H9 (cell line): ENCODE results near the gene NDUFB2. TPM values are rescaled to one million over a fixed set of nuclear protein-coding genes. Genes with fewer than 3 reads are reported as not detected.

Experiments
- DNase-seq: peaks from one replicate; pipeline ENCODE4 v3.0.0-alpha.2; 2017
- H2AFZ ChIP-seq: one replicate; pipeline ENCODE4 v1.6.1; 2013; ENCODE audit warnings: mild to moderate bottlenecking, low read length, control low read depth, moderate library complexity
- H2AK5ac ChIP-seq: 2 replicates; pipeline ENCODE4 v1.6.1; 2013; ENCODE audit warnings: low read length, control low read depth, mixed read lengths; ENCODE audit not compliant: insufficient read length
- H2BK120ac ChIP-seq: one replicate; pipeline ENCODE4 v1.6.1; 2013; ENCODE audit warnings: low read depth, mild to moderate bottlenecking, low read length, control low read depth, inconsistent platforms; ENCODE audit not compliant: poor library complexity, severe bottlenecking
- H2BK12ac ChIP-seq: 2 replicates; pipeline ENCODE4 v1.6.1; 2013; ENCODE audit warnings: low read length, control low read depth, mixed read lengths, low read depth; ENCODE audit not compliant: insufficient read length
- H2BK15ac ChIP-seq: 2 replicates; pipeline ENCODE4 v1.6.1; 2013; ENCODE audit warnings: low read depth, low read length, control low read depth
- H2BK20ac ChIP-seq: one replicate; pipeline ENCODE4 v1.6.1; 2013; ENCODE audit warnings: low read depth, mild to moderate bottlenecking, low read length, control low read depth, inconsistent platforms; ENCODE audit not compliant: poor library complexity, severe bottlenecking
- H2BK5ac ChIP-seq: 2 replicates; pipeline ENCODE4 v1.6.1; 2013; ENCODE audit warnings: low read length, control low read depth, mixed read lengths; ENCODE audit not compliant: insufficient read length
- H3K14ac ChIP-seq: 2 replicates; pipeline ENCODE4 v1.6.1; 2013; ENCODE audit warnings: low read length, control low read depth; ENCODE audit not compliant: insufficient read depth
- H3K18ac ChIP-seq: 2 replicates; pipeline ENCODE4 v1.6.1; 2013; ENCODE audit warnings: low read depth, mild to moderate bottlenecking, mixed read lengths, low read length, control low read depth; ENCODE audit not compliant: insufficient read length
- H3K23ac ChIP-seq: 2 replicates; pipeline ENCODE4 v1.6.1; 2013; ENCODE audit warnings: low read length, control low read depth, mixed read lengths, low read depth; ENCODE audit not compliant: insufficient read length
- H3K23me2 ChIP-seq: 2 replicates; pipeline ENCODE4 v1.6.1; 2013; ENCODE audit warnings: low read depth, mild to moderate bottlenecking, mixed read lengths, low read length, control low read depth; ENCODE audit not compliant: insufficient read length, poor library complexity, severe bottlenecking
- H3K27ac ChIP-seq: 2 replicates; pipeline ENCODE4 v1.5.1; 2013; ENCODE audit warnings: low read length, control low read depth, mixed read lengths, low read depth; ENCODE audit not compliant: insufficient read length
- H3K27me3 ChIP-seq: 2 replicates; pipeline ENCODE4 v1.6.1; 2013; ENCODE audit warnings: low read length, control low read depth, inconsistent platforms; ENCODE audit not compliant: insufficient read depth
- H3K4ac ChIP-seq: 2 replicates; pipeline ENCODE4 v1.6.1; 2013; ENCODE audit warnings: low read depth, mild to moderate bottlenecking, control low read depth, inconsistent platforms, low read length, moderate library complexity
- H3K4me1 ChIP-seq: 2 replicates; pipeline ENCODE4 v1.6.1; 2013; ENCODE audit warnings: low read length, control low read depth, inconsistent platforms; ENCODE audit not compliant: insufficient read depth
- H3K4me2 ChIP-seq: 2 replicates; pipeline ENCODE4 v1.6.1; 2013; ENCODE audit warnings: low read length, control low read depth, mixed read lengths; ENCODE audit not compliant: insufficient read length, insufficient read depth
- H3K56ac ChIP-seq: 2 replicates; pipeline ENCODE4 v1.6.1; 2013; ENCODE audit warnings: low read depth, mild to moderate bottlenecking, mixed read lengths, low read length, control low read depth; ENCODE audit not compliant: insufficient read length
- H3K79me1 ChIP-seq: 2 replicates; pipeline ENCODE4 v1.6.1; 2013; ENCODE audit warnings: low read depth, mild to moderate bottlenecking, moderate library complexity, low read length, control low read depth, inconsistent platforms; ENCODE audit not compliant: insufficient read depth, poor library complexity, severe bottlenecking
- H3K79me2 ChIP-seq: 2 replicates; pipeline ENCODE4 v1.6.1; 2013; ENCODE audit warnings: low read length, control low read depth, inconsistent platforms; ENCODE audit not compliant: insufficient read depth
- H3K9ac ChIP-seq: 2 replicates; pipeline ENCODE4 v1.6.1; 2013; ENCODE audit warnings: low read length, control low read depth, mixed read lengths; ENCODE audit not compliant: insufficient read length; ENCODE audit errors: extremely low read depth
- H3K9me3 ChIP-seq: one replicate; pipeline ENCODE4 v1.6.1; 2013; ENCODE audit warnings: low read depth, low read length, inconsistent platforms; ENCODE audit not compliant: control insufficient read depth
- H3T11ph ChIP-seq: one replicate; pipeline ENCODE4 v1.6.1; 2013; ENCODE audit warnings: mild to moderate bottlenecking, low read length, control low read depth, inconsistent platforms
- H4K20me1 ChIP-seq: one replicate; pipeline ENCODE4 v1.6.1; 2013; ENCODE audit not compliant: control insufficient read depth, insufficient read length, insufficient read depth
- H4K5ac ChIP-seq: 2 replicates; pipeline ENCODE4 v1.6.1; 2013; ENCODE audit warnings: low read depth, mild to moderate bottlenecking, mixed read lengths, low read length, control low read depth; ENCODE audit not compliant: insufficient read length
- H4K8ac ChIP-seq: replicated peaks from 2 replicates; pipeline ENCODE4 v1.6.1; 2013; ENCODE audit warnings: low read length, control low read depth, mixed read lengths, low read depth; ENCODE audit not compliant: insufficient read length
- H4K91ac ChIP-seq: 2 replicates; pipeline ENCODE4 v1.6.1; 2013; ENCODE audit warnings: low read depth, mild to moderate bottlenecking, moderate library complexity, mixed read lengths, low read length, control low read depth; ENCODE audit not compliant: insufficient read length
- H3K27ac Mint-ChIP-seq, 3 experiments: 2 replicates in 2 of 3; 3 replicates in 1 of 3; pipeline ENCODE4 v1.8.0; 2020 to 2021; ENCODE audit warnings: mixed read lengths in 3 of 3, mild to moderate bottlenecking in 1 of 3, moderate library complexity in 1 of 3
- H3K27me3 Mint-ChIP-seq: 2 replicates; pipeline ENCODE4 v1.8.0; 2021; ENCODE audit warnings: low read depth, mild to moderate bottlenecking, moderate library complexity, mixed read lengths
- H3K36me3 Mint-ChIP-seq, 3 experiments: 2 replicates in 2 of 3; 3 replicates in 1 of 3; pipeline ENCODE4 v1.8.0; 2020 to 2021; ENCODE audit warnings: low read depth in 3 of 3, mixed read lengths in 3 of 3; ENCODE audit not compliant: insufficient read depth in 1 of 3
- H3K4me1 Mint-ChIP-seq, 2 experiments: 2 replicates each; pipeline ENCODE4 v1.8.0; 2020; ENCODE audit warnings: mixed read lengths in 2 of 2
- H3K4me3 Mint-ChIP-seq, 2 experiments: 2 replicates in 1 of 2; 3 replicates in 1 of 2; pipeline ENCODE4 v1.8.0; 2020 to 2021; ENCODE audit warnings: mild to moderate bottlenecking in 2 of 2, mixed read lengths in 2 of 2, moderate library complexity in 1 of 2
- H3K9me3 Mint-ChIP-seq, 2 experiments: 2 replicates in 1 of 2; 3 replicates in 1 of 2; pipeline ENCODE4 v1.8.0; 2020; ENCODE audit warnings: mild to moderate bottlenecking in 2 of 2, mixed read lengths in 2 of 2, moderate library complexity in 1 of 2
- CTCF ChIP-seq: fragments of 200-600 bp; sonication (generic); conservative IDR thresholded peaks from 3 replicates; pipeline ENCODE4 v1.8.0; 2021; ENCODE audit warnings: antibody characterized with exemption, mild to moderate bottlenecking
- WGBS: extraction: QIAGEN DNeasy Blood & Tissue Kit; methylation state at CpG from one replicate; pipeline ENCODE4 v1.1.7; 2013; ENCODE audit warnings: missing lambda C conversion rate, low lambda C conversion rate, mixed read lengths; ENCODE audit not compliant: insufficient read length; ENCODE audit errors: extremely low coverage; 5-methylcytosine and 5-hydroxymethylcytosine counted together
- total RNA-seq: library from RNA; stranded (reverse); gene quantifications from 2 replicates; pipeline ENCODE4 v1.2.1, GENCODE V29; 2021

Gene NDUFB2
- total RNA-seq, 1 experiment from 2014 or later, result 177 TPM

- no peak overlapping the region for H3K56ac ChIP-seq
- H2BK120ac ChIP-seq, result no peak overlapping the region
- no peak overlapping the region for H3K18ac ChIP-seq
- Mint-ChIP-seq H3K36me3 (peaks cover 0 to 3% (median 3%) of the 10 kb centered on the region in 3 experiments; a peak in 5 of 7 replicates), H3K4me1 (peaks cover 15 to 17% of the 10 kb centered on the region in 2 experiments), H3K27me3 (no peaks in the 10 kb centered on the region; the same call in 1 of the 2 replicates), H3K27ac (no peak overlapping the region; a peak in 1 of 7 replicates), H3K4me3 (peak overlapping the region in 1 of 2 experiments; percentile 98; a peak in 2 of 5 replicates), H3K9me3 (no peaks in the 10 kb centered on the region)
- peaks cover 4% of the 10 kb centered on the region for H3K79me1 ChIP-seq
- no peak overlapping the region for H3K23ac ChIP-seq
- no peaks in the 10 kb centered on the region for H4K20me1 ChIP-seq
- no peak overlapping the region for H3K4ac ChIP-seq
- H3K4me1 ChIP-seq, result no peaks in the 10 kb centered on the region
- TF ChIP-seq CTCF, result no peak
- no peak overlapping the region for H3K14ac ChIP-seq
- no peak overlapping the region for H2BK12ac ChIP-seq
- no peak overlapping the region for H4K91ac ChIP-seq
- no CpG with 5 or more reads among the region's 11 CpGs for WGBS
- H2AK5ac ChIP-seq, result no peak overlapping the region
- H3T11ph ChIP-seq, result no peak overlapping the region
- H3K27me3 ChIP-seq, result no peaks in the 10 kb centered on the region
- H3K23me2 ChIP-seq, result peaks cover 5% of the 10 kb centered on the region
- H3K4me2 ChIP-seq, result no peak overlapping the region
- no peaks in the 10 kb centered on the region for H3K9me3 ChIP-seq
- H3K79me2 ChIP-seq, result peaks cover 7% of the 10 kb centered on the region; the same call in 1 of the 2 replicates
- no peak overlapping the region for H2BK5ac ChIP-seq
- H4K8ac ChIP-seq, result no peak overlapping the region
- H2BK20ac ChIP-seq, result no peak overlapping the region
- no peak overlapping the region for H2AFZ ChIP-seq
- no peak overlapping the region for H3K9ac ChIP-seq
- no peak overlapping the region for H2BK15ac ChIP-seq
- H3K27ac ChIP-seq, result no peak overlapping the region
- DNase-seq, result no peak
- no peak overlapping the region for H4K5ac ChIP-seq
Measured at GRCh38 chr7:140695381-140695780, 1.1 kb upstream of the NDUFB2 start.
